Renal cortical epithelial cell (primary cell): Measurements from ENCODE around the gene ADH1C. TPM values are rescaled to one million over a fixed set of nuclear protein-coding genes. Genes with fewer than 3 reads are reported as not detected.
A peak's percentile ranks its signal among the peaks of the same experiment; 100 is the strongest.
"Not testable (repeated sequence)": the region's sequence is repeated elsewhere in the genome, so short reads cannot be mapped to it uniquely, and the experiment has no call there.

ENCODE experiments used
- DNase-seq: peaks from one replicate; pipeline ENCODE4 v3.0.0-alpha.2; 2011; ENCODE audit warnings: low read depth
- total RNA-seq: library from RNA; depleted of rRNA; stranded (reverse); fragments of >200 nt; gene quantifications from 2 replicates; pipeline ENCODE4 v1.2.3, GENCODE V29; 2014

ADH1C gene
- total RNA-seq, 1 donor from 2014 or later = 0.35 TPM

DNA sequence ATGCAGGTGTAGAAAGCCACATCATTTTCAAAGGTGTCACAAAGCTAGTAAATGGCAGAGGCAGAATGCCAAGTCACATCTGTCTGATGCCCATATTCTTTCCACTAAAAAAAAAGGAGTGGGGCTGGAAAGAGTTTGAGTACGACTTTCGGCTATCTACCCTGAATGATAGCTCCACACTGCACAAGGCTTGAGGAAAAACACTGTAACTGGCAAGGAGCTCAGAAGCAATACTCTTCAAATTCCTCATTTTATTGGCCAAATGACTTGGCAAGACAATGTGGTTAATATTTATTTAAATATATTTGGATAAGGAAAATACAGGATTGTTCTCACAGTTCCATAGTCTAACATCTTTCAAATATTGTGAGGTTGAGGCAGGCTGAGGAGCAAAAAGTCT is 5.4 kb upstream of the ADH1C start:
- DNase-seq = no peak

DNA sequence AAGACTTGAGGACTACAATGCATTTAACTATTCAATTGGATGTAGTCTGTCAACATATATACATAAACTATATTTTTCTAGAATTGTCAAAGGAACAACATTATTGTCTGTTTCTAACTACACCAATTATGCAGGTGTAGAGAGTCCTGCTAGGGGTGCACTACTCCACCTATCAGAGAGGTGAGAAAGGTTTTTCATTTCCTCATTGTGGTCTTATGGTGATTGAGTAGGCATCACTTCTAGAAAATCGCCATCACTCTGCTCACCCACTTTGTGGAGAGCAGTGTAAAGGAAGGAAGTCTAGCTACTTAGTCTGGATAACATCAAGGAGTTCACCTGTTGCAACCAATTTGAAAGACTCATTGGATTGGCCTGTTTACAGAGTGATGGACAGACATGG is 4.4 kb upstream of the ADH1C start:
- no peak for DNase-seq

DNA sequence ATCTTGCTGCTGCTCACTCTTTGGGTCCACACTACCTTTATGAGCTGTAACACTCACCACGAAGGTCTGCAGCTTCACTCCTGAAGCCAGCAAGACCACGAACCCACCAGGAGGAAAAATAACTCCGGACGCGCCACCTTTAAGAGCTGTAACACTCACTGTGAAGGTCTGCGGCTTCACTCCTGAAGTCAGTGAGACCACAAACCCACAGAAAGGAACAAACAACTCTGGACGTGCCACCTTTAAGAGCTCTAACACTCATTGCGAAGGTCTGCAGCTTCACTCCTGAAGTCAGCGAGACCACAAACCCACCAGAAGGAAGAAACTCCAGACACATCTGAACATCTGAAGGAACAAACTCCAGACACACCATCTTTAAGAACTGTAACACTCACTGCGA is 3.6 kb upstream of the ADH1C start:
- DNase-seq = not testable (repeated sequence)

DNA sequence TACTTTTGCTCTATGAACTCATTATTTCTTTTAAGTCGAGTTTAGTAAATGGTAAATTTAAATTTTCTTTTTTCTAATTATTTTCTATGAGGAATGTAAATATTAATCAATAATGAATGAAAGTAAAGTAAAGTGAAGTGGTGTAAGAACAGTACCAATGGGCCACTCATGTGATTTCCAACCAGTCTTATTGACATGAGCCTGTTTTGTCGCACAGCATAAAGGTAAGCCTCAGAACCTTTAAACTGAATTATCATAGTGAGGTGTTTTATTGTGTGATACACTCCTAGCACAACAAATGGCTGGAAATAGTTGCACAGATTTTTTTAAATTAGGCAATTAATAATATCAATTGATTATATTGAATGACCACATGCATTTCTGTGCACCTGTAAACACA is 1.1 kb downstream of the ADH1C start:
- DNase-seq = no peak

DNA sequence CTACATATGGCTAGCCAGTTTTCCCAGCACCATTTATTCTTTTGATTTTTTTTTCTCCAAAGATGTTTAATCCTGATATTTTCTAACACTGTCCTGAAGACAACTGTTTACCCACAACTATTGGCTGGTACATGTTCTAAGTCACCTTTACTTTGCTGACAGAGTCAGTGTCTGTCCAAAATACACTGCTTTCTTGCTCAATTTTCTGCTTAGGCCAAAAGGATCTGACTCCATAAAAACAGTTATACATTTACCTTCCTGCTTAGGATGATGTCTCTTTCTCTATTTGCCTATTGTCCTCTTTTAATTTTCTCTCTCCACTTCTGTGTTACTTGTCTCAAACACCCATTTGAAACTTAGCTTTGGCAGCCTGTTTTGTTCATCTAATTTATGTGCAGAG is 3.2 kb downstream of the ADH1C start:
- DNase-seq = no peak

DNA sequence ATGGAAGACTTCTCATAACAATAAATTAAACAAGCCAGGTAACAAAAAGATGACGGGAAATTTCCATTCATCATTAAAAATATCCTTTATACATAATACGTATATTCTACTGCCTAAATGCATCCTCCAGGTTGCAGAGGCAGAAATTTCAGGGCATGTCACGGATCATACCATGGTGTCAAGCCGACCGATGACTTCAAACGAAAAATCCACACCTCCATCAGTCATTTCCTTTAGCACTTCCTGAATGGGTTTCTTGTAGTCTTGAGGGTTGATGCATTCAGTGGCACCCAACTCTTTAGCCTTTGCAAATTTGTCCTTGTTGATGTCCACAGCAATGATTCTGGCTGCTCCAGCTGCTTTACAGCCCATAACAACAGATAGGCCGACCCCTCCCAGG is 9.9 kb downstream of the ADH1C start:
- not testable (repeated sequence) for DNase-seq

DNA sequence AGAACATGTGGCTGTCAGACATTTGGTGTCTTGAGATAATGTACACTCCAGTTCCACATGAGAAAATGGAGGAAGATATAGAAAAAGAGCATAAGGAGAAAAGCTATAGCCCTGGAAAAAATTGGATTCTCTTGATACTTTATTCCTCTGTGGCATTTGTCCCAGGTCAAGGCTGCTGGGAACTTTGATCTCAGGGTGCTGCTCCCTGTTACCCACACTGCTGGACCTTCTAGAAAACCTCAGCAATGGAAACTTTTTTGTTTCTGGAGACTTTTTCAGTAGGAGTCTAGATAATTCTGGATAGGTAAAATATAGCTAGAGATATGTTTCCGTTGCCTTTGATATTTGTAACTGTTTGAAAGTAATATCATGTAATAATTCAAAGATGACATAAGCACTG is 11.1 kb downstream of the ADH1C start:
- DNase-seq = no peak

DNA sequence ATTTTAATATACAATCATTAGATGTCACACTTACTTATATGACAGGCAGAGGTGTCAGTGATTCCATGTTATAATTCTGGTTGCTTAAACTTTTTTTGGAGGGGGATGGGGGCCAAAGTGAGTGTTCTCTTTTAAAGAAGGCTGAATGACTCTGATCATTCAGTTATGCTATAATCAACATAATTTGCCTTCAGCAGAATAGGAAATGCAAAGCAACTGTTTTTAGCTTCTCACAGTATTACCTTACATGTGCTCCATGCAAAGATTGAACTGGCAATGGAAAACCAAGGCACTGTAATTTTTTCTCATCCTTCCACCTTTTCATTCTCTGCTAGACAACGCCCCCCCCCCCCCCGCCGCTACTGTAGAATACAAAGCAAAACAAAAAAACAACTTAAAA is 13.4 kb downstream of the ADH1C start:
- no peak for DNase-seq

DNA sequence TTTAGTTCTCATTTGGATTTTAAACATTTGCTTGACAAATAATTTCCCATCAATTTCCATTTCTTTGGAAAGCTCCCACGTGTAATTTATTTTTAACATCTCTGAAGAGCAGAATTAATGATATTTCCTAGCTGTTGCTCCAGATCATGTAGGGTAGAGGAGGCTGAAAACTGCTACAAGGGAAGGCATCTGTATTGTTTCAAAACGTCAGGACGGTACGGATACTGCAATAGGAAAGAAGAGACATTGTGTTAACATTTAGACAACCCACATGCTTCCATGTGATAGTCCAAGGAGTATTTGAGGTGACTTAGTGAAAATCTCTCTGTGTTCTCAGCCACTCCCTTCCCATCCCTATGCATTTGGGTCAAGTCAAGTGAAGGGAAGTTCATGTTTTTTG is 16.0 kb downstream of the ADH1C start:
- DNase-seq = no peak

DNA sequence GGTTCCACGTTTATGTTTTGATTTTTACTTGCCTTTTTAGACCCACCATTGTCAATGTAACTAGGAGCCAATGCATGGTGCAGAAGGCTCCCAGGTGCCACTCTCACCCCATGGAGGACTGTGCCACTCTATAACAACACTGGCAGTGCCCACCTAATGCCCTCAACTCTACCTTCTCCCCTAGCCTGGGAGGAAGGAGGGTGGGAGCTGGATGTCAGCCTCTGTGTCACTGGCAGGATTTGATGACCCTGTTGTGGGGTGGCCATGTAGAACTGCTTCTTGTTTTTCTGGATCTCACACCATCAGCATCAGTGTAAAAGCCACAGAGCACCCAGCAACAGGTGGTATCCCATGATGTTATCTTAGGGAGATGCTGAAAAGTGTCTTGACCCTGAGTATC is 17.7 kb downstream of the ADH1C start:
- DNase-seq = no peak

DNA sequence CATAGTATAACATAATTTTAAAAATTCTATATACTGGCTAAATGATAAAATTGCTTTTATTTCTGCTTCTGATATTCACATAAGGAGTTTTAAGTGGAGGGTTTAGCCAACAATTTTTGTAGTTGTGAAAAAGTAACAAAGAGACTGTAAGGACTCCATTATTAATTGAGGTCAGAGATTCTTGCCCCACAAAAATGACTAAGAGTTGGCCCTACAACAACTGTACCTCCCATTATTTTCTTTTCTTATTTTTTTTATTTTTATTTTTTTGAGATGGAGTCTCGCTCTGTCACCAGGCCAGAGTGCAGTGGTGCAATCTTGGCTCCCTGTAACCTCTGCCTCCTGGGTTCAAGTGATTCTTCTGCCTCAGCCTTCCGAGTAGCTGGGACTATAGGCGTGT is 21.9 kb downstream of the ADH1C start:
- no peak for DNase-seq

DNA sequence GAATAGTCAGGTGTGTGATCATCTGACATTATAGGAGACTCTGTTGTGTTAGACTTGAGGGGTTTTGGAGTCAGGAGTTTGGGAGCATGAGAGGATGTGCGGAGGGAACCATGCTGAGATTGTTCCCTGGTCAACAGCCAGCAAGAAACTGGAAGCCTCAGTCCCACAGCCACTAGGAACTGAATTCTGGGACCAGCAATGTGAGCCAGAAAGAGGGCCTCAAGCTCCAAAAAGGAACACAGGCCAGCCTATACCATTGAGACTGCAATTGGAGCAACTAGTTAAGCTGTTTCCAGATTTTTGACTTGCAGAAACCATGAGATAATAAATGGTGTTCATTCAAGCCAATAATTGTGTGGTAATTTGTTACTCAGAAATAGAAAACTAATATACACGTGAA is 22.7 kb downstream of the ADH1C start:
- no peak for DNase-seq

DNA sequence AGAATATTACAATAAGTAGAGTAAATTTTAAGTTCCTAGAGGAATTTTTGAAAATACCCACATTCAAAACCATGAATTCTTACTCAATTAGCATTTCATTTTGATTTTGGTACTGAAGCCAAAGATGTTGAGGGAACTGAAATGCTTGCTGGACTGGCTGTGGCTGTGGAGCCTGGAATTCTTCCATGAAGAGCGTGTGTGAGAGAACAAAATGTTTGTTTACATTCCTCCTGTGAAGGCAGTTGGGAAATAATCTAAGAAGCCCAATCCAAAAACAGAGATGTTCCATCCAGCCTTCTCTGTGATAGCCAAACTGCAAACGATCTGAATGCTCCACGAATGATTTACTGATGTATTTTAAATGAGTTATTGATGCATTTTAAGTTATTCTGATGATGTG is 27.6 kb downstream of the ADH1C start:
- DNase-seq = peak; percentile 16

DNA sequence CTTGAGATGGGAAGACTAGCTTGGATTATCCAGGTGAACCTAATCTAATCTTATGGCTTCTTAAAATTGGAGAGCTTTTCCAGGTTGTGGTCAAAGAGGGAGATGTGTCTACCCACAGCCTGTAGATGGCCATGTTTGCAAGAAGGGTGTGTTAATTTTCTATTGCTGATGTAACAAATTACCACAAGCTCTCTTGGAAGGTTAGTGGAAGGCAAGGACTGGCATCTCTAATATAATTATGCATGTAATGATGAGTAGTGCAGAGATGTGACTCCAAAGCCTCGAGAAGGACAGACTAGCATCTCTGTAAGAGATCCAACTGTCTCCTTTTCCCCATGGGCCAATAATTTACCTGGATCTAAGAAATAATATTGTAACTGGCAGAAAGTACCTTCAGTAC is 28.2 kb downstream of the ADH1C start:
- DNase-seq = no peak

DNA sequence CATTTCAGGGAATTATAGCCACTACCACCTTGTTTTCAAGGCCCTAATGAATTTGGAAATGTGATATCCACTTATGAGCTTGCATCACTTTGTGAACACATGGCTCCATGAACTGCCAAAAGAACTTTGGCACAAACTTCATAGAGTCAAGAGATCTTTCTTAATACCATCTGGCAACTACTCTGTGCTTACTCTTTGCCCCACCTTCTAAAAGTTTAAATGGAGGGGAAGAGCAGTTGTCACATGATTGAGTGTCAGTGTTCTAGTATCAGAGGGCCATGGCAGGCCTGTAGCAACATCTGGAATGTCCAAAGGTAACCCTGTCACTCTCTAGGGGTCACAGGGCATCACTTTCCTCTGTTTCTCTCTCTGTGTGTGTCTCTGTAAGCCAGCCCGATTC is 28.8 kb downstream of the ADH1C start:
- DNase-seq = peak; percentile 0

DNA sequence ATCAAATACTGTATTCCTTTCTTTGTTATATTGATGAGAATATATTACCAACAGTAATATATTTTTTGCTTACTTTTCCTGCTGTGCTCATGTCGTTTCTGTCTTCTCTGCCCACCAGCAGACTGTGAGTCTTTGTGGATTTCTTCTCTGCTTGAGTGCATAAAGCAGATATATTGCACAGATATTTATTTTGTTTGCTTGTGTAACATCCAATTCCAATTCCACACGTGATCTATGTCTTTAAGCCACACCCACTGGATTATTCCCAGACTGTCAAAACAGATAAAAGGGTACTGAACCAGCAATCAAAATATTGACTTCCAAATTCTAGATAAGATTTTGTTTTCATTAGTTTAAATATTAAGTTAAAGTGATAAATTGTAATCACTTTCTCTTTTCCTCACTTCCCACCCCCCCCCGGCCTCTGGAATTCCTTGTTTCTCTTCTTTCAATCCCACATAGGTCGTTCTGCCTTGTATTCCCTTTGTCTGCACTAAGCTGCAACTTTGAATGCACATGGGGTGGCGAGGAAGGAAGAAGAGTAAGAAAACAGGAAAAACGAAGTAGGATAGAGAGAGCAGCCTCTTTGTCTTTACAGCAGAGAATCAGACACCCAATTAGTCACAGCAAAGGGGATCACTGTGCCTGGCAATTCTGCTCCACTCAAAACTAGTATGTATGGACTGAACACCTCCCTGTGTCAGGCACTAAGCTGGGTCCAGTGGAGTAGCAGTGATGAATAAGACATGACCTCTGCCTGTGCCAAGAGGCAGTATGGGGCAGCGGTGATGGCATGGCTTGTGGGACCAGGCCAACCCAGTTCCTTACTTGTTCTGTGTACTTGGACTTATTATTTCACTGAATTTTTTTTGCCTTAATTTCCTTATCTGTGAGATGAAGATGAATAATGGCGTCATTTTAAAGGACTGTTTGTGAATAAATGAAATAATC is 31.0 kb downstream of the ADH1C start, which contains the start of gene ADH1B:
Gene ADH1B, minus strand, starts transcription at position 161 of the 951 bp plus-strand sequence. Its CDS starts 70 bp downstream, at position 91.
- DNase-seq = no peak

DNA sequence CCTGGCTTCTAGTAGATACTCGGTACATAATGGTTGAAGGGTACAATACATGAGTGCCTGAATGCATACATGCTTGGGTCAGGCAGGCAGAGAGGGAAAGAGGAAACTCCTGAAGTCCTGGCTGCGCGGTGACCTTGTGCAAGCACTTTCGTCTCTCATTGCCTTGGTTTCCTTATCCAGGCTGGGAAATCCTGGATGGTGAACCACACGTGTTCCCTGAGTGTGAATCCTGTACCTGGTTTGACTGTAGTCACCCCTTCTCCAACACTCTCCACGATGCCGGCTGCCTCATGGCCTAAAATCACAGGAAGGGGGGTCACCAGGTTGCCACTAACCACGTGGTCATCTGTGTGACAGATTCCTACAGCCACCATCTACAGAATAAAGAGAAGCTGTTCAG is 34.7 kb downstream of the ADH1C start:
- not testable (repeated sequence) for DNase-seq

DNA sequence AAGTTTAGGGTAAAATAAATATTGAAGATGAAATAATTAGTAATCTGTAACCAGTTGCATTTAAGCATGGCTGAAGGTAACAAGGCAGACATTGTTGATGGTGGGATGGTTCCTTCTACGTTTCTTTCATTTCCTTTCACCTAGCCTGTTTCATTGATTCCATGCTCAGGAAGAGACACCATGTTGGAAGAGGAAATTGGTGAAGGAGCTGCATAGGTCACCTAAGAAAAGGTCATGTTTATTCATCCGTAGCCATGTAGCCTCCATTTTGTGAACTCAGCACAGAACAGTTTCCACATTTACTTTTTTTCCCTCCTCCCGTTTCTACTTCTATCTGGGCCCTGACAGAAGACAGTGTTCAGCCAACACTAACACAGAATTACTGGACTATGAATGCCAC is 35.2 kb downstream of the ADH1C start:
- no peak for DNase-seq

DNA sequence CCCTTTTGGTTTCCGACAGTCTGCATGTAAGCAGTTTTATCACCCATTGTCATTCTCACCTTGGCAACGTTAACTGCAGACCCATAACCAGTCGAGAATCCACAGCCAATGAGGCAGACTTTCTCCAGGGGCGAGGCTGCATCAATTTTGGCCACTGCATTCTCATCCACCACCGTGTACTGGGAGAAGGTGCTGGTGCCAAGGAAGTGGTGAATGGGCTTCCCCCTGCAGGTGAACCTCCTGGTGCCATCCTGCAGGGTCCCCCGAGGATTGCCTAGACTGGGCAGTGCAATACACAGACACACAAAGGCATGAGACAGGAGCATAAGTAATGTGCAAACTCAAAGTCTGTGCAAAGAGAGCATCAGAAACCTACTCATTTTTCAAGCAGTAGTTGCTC is 36.7 kb downstream of the ADH1C start:
- no peak for DNase-seq

DNA sequence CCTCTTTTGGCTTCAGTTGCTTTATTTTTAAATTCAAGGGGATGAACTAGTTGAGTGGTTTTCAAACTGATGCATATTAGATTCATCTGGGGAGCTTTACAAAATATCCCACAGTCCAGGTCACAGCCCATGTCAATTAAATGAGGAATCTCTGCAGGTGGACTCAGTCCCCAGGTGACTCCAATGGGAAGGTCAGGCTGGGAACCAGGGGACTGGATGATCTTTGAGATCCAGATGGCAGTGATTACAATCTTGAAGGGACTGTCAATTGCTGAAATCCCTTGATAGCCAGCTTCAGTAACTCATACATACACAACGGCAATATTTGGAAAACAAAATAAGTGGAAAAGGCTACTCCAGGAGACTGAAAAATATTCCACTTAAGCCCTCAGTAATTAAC is 38.3 kb downstream of the ADH1C start:
- no peak for DNase-seq

DNA sequence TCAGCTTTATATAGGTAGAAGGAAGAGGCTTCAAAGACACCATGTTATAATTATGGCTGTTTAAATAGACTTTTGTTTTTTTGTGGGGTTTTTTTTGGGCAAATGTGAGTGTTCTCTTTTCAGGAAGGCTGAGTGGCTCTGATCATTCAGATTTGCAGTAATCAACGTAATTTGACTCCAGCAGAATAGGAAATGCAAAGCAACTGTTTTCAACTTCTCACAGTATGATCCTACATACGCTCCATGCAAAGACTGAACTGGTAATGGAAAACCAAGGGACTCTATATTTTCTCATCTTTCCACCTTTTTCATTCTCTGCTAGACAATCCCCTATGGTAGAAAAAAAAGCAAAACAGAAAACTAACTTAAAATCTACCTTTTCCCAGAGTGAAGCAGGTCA is 42.2 kb downstream of the ADH1C start:
- no peak for DNase-seq

DNA sequence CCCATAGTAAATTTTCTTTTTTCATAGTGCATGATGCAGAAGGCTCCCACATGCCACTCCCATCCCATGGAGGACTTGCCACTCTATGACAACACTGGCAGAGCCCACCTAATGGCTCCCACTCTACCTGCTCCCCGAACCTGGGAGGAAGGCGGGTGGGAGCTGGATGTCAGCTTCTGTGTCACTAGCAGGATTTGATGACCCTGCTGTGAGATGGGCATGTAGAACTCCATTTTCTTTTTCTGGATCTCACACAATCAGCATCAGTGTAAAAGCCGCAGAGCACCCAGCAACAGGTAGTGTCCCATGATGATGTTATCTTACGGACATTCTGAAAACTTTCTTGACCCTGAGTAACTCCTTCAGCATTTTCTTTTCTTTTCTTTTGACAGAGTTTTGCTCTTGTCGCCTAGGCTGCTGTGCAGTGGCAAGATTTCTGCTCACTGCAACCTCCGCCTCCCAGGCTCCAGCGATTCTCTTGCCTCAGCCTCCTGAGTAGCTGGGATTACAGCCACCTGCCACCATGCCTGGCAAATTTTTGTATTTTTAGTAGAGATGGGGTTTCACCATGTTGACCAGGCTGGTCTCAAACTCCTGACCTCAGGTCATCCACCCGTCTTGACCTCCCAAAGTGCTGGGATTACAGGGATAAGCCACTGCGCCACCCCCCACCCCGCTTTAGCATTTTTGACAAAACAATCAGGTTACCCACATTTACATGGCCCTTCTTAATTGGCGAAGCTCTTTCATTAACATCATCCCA is 46.7 kb downstream of the ADH1C start:
- DNase-seq = no peak
